B cell (primary cell): ENCODE measurements around the gene PRUNE2. TPM values are rescaled to one million over a fixed set of nuclear protein-coding genes. Genes with fewer than 3 reads are reported as not detected.

Experiments used
- ATAC-seq: fragments of 200-7000 bp; cut with Tn5 transposase; one replicate; pipeline ENCODE4 v1.10.0; 2021; ENCODE audit warnings: low read depth, mild to moderate bottlenecking, moderate number of reproducible peaks, moderate library complexity
- CTCF ChIA-PET: fragments of 350-600 bp; sonication (Branson Sonifier 250); formaldehyde crosslinking; loops from one replicate; lab custom pipeline; 2021; ENCODE audit warnings: antibody characterized with exemption, inconsistent platforms; lab: Charles Lee
- POLR2A ChIA-PET: fragments of 350-600 bp; sonication (Branson Sonifier 250); formaldehyde crosslinking; loops from one replicate; lab custom pipeline; 2021; ENCODE audit warnings: antibody characterized with exemption; lab: Charles Lee
- DNase-seq: peaks from one replicate; pipeline ENCODE4 v3.0.0; 2013
- H2AFZ ChIP-seq: 2 replicates; pipeline ENCODE4 v1.6.1; 2012; ENCODE audit warnings: mild to moderate bottlenecking, low read depth, low read length; ENCODE audit not compliant: insufficient read depth, poor library complexity, severe bottlenecking
- H3K27ac ChIP-seq, 2 donors: 1 replicate in 1 of 2; 2 replicates in 1 of 2; pipeline ENCODE4 v1.5.1; 2012 to 2013; ENCODE audit warnings: low read length in 2 of 2, mild to moderate bottlenecking in 2 of 2, moderate library complexity in 1 of 2
- H3K27me3 ChIP-seq, 4 experiments: fragments of 200-600 bp in 1 of 4; sonication (generic) in 1 of 4; replicated peaks in 1 of 4; 1 replicate in 2 of 4; 2 replicates in 2 of 4; pipeline versions ENCODE4 v1.6.1 to v1.7.0; 2013 to 2016; ENCODE audit warnings: low read length in 3 of 4, mild to moderate bottlenecking in 2 of 4, mixed read lengths in 1 of 4, moderate library complexity in 1 of 4; ENCODE audit not compliant: insufficient read depth in 4 of 4, control insufficient read depth in 3 of 4; ENCODE audit errors: control extremely low read depth in 1 of 4
- H3K36me3 ChIP-seq, 2 experiments: replicated peaks in 1 of 2; 1 replicate in 1 of 2; 2 replicates in 1 of 2; pipeline versions ENCODE4 v1.6.1 to v1.7.1; 2013; ENCODE audit warnings: low read length in 1 of 2; ENCODE audit not compliant: insufficient read depth in 2 of 2, control insufficient read depth in 1 of 2; ENCODE audit errors: control extremely low read depth in 1 of 2, extremely low read depth in 1 of 2
- H3K4me1 ChIP-seq, 2 donors: fragments of 200-600 bp in 1 of 2; sonication (generic) in 1 of 2; 1 replicate in 1 of 2; 2 replicates in 1 of 2; pipeline versions ENCODE4 v1.5.1 to v1.6.1; 2013 to 2017; ENCODE audit warnings: low read length in 2 of 2; ENCODE audit not compliant: control insufficient read depth in 2 of 2, insufficient read depth in 2 of 2
- H3K4me2 ChIP-seq: replicated peaks from 2 replicates; pipeline ENCODE3; 2012; ENCODE audit warnings: mild to moderate bottlenecking, low read depth, low read length; ENCODE audit not compliant: poor library complexity, severe bottlenecking
- H3K4me3 ChIP-seq, 5 experiments: fragments of 200-600 bp in 1 of 5; sonication (generic) in 1 of 5; 1 replicate in 3 of 5; 2 replicates in 2 of 5; pipeline versions ENCODE4 v1.5.1 to v1.7.0; 2011 to 2016; ENCODE audit warnings: low read length in 4 of 5, mild to moderate bottlenecking in 4 of 5, low read depth in 2 of 5, control low read depth in 1 of 5, moderate library complexity in 1 of 5; ENCODE audit not compliant: insufficient read depth in 1 of 5; ENCODE audit errors: control extremely low read depth in 1 of 5, extremely low read depth in 1 of 5
- H3K79me2 ChIP-seq: fragments of 200-600 bp; sonication (generic); one replicate; pipeline ENCODE4 v1.6.0; 2016; ENCODE audit warnings: low read length; ENCODE audit not compliant: control insufficient read depth, insufficient read depth
- H3K9ac ChIP-seq: fragments of 200-600 bp; sonication (generic); 2 replicates; pipeline ENCODE4 v1.6.1; 2017; ENCODE audit warnings: mild to moderate bottlenecking, low read length, moderate library complexity
- H3K9me3 ChIP-seq, 3 donors: one replicate each; pipeline versions ENCODE4 v1.6.1 to v1.7.1; 2013; ENCODE audit warnings: low read length in 2 of 3; ENCODE audit not compliant: control insufficient read depth in 2 of 3, insufficient read depth in 1 of 3; ENCODE audit errors: control extremely low read depth in 1 of 3
- H4K20me1 ChIP-seq: 2 replicates; pipeline ENCODE4 v1.6.0; 2012; ENCODE audit warnings: mild to moderate bottlenecking, low read length; ENCODE audit not compliant: insufficient read depth, control insufficient read depth, poor library complexity, severe bottlenecking
- H3K27ac Mint-ChIP-seq: one replicate; pipeline ENCODE4 v1.8.0; 2021; ENCODE audit warnings: mixed read lengths
- H3K27me3 Mint-ChIP-seq: one replicate; pipeline ENCODE4 v1.8.0; 2021; ENCODE audit warnings: mixed read lengths
- H3K4me1 Mint-ChIP-seq: one replicate; pipeline ENCODE4 v1.8.0; 2021; ENCODE audit warnings: mixed read lengths
- H3K4me3 Mint-ChIP-seq: one replicate; pipeline ENCODE4 v1.8.0; 2021; ENCODE audit warnings: mixed read lengths
- H3K9me3 Mint-ChIP-seq: one replicate; pipeline ENCODE4 v1.8.0; 2022; ENCODE audit warnings: mixed read lengths; ENCODE audit not compliant: insufficient read depth
- CTCF ChIP-seq: fragments of 200-600 bp; IDR thresholded peaks from one replicate; pipeline ENCODE4 v1.8.0; 2022; ENCODE audit warnings: antibody characterized with exemption, mild to moderate bottlenecking
- EZH2 ChIP-seq: IDR thresholded peaks from 2 replicates; pipeline ENCODE4 v1.6.1; 2012; ENCODE audit warnings: borderline replicate concordance, low read depth, mild to moderate bottlenecking, moderate library complexity, low read length; ENCODE audit not compliant: insufficient read depth, poor library complexity, severe bottlenecking
- WGBS: methylation state at CpG from one replicate; pipeline ENCODE4 v1.1.5; 2013; ENCODE audit warnings: missing lambda C conversion rate; ENCODE audit not compliant: insufficient coverage; 5-methylcytosine and 5-hydroxymethylcytosine counted together
- intact Hi-C: fragments of 100-400 bp; cut with micrococcal nuclease; formaldehyde crosslinking; loops from one replicate; pipeline ENCODE4 v1.10.0; 2022
- polyA plus RNA-seq: library from polyadenylated mRNA; depleted of rRNA; stranded (reverse); fragments of >200 nt; gene quantifications from 2 replicates; pipeline ENCODE4 v1.2.3, GENCODE V29; 2012
- total RNA-seq, 2 donors: library from RNA; stranded (reverse); fragments of 120-200 nt in 1 of 2; gene quantifications; 1 replicate in 1 of 2; 2 replicates in 1 of 2; pipeline versions ENCODE4 v1.2.3 to v1.2.4, GENCODE V29; 2013 to 2022

The PRUNE2 gene
- total and polyA plus RNA-seq, 2 donors (not counting 1 experiment from before 2014, with no cell fraction given): 0.12 TPM; not detected in 1

DNA sequence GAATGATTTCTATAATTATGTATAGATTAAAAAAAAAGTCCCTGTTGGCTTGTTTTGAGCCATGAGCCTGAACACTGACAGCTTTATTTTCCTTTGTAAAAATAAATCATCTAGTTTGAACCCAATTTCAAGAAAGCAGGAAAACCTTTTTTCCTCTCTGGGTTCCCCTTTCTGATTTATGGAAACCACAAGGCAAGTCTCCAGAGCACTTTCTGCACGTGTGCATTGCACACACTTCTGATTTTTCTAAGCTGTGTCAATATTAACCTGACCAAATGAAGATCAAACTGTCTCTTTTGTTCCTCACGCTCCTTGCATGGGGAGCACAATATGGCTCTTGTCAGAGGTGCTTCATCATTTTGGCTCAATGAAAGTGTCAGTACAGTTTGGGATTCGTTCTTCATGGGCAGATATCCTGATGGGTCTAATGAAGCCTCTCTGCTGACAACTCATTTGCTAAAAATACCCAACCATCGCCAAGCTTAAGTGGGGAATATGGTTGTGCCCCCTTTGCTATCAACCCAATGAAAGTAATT is 180.8 kb downstream of the PRUNE2 start:
- H3K4me3 Mint-ChIP-seq: no peak overlapping the region
- H4K20me1 ChIP-seq: no peaks in the 10 kb centered on the region
- intact Hi-C loops: no loop called here
- no peaks in the 10 kb centered on the region for H3K36me3 ChIP-seq
- H3K4me1 Mint-ChIP-seq: no peaks in the 10 kb centered on the region
- TF ChIP-seq EZH2 (no peak), CTCF (no peak)
- H3K4me1 ChIP-seq: no peaks in the 10 kb centered on the region
- no peak overlapping the region for H3K27ac ChIP-seq
- no peaks in the 10 kb centered on the region for H3K9me3 Mint-ChIP-seq
- no peak overlapping the region for H3K9ac ChIP-seq
- 0% methylated on average over 3 of the region's 4 CpGs for WGBS
- no peaks in the 10 kb centered on the region for H3K79me2 ChIP-seq
- H3K4me3 ChIP-seq: no peak overlapping the region
- H3K27me3 Mint-ChIP-seq: peaks cover 30% of the 10 kb centered on the region
- DNase-seq (no peak), ATAC-seq (no peak)
- ChIA-PET POLR2A (no interaction called here), CTCF (no interaction called here)
- H3K27ac Mint-ChIP-seq: no peak overlapping the region
- H2AFZ ChIP-seq: no peak overlapping the region
- H3K9me3 ChIP-seq: no peaks in the 10 kb centered on the region
- H3K4me2 ChIP-seq: no peak overlapping the region
- peaks cover 0 to 2% (median 0%) of the 10 kb centered on the region in 4 experiments for H3K27me3 ChIP-seq

- Histone ChIP-seq H3K4me1 (no peaks in the 10 kb centered on the region), H3K36me3 (no peaks in the 10 kb centered on the region), H3K4me3 (no peak overlapping the region), H3K9ac (no peak overlapping the region), H4K20me1 (no peaks in the 10 kb centered on the region), H3K4me2 (no peak overlapping the region), H3K27me3 (peaks cover 0 to 5% (median 3%) of the 10 kb centered on the region in 4 experiments), H3K9me3 (no peaks in the 10 kb centered on the region), H3K27ac (no peak overlapping the region), H2AFZ (no peak overlapping the region), H3K79me2 (no peaks in the 10 kb centered on the region)
- Mint-ChIP-seq H3K4me3 (no peak overlapping the region), H3K27me3 (peaks cover 37% of the 10 kb centered on the region), H3K27ac (no peak overlapping the region), H3K9me3 (no peaks in the 10 kb centered on the region), H3K4me1 (no peaks in the 10 kb centered on the region)
- no peak for DNase-seq
- ATAC-seq: no peak
- ChIA-PET CTCF (no interaction called here), POLR2A (no interaction called here)
- no CpG with 5 or more reads among the region's 3 CpGs for WGBS
- TF ChIP-seq CTCF (no peak), EZH2 (no peak)
- intact Hi-C loops: no loop called here
These were observed 185.7 kb downstream of the PRUNE2 start for GRCh38 chr9:76720245-76720644.
